Liver (tissue), 9 donors: Measurements from ENCODE around the gene TGFB1I1. TPM values are rescaled to one million over a fixed set of nuclear protein-coding genes. Genes with fewer than 3 reads are reported as not detected.

ENCODE experiments used
- DNase-seq: peaks from one replicate; pipeline ENCODE4 v3.0.0-alpha.2; 2017; ENCODE audit warnings: low spot score
- H3K27ac ChIP-seq, 2 donors: one replicate each; pipeline ENCODE4 v1.7.0; 2013; ENCODE audit warnings: inconsistent platforms in 2 of 2, low read length in 2 of 2, control low read depth in 1 of 2, low read depth in 1 of 2, mild to moderate bottlenecking in 1 of 2
- H3K27me3 ChIP-seq, 4 donors: one replicate each; pipeline versions ENCODE4 v1.6.1 to v1.7.0; 2013; ENCODE audit warnings: low read length in 3 of 4, inconsistent platforms in 1 of 4, mild to moderate bottlenecking in 1 of 4, moderate library complexity in 1 of 4; ENCODE audit not compliant: control insufficient read depth in 4 of 4, insufficient read depth in 4 of 4
- H3K36me3 ChIP-seq, 4 donors: one replicate each; pipeline versions ENCODE4 v1.6.1 to v1.7.0; 2013; ENCODE audit warnings: low read length in 3 of 4, mild to moderate bottlenecking in 3 of 4, low read depth in 1 of 4, moderate library complexity in 1 of 4; ENCODE audit not compliant: control insufficient read depth in 4 of 4, insufficient read depth in 3 of 4
- H3K4me1 ChIP-seq, 4 donors: one replicate each; pipeline versions ENCODE4 v1.6.1 to v1.7.0; 2013; ENCODE audit warnings: low read length in 3 of 4, mild to moderate bottlenecking in 3 of 4, moderate library complexity in 1 of 4; ENCODE audit not compliant: control insufficient read depth in 4 of 4, insufficient read depth in 4 of 4
- H3K4me3 ChIP-seq, 3 donors: one replicate each; pipeline versions ENCODE4 v1.6.1 to v1.7.0; 2013; ENCODE audit warnings: low read length in 3 of 3, control low read depth in 1 of 3, low read depth in 1 of 3, mild to moderate bottlenecking in 1 of 3
- H3K9ac ChIP-seq, 2 donors: one replicate each; pipeline ENCODE4 v1.7.0; 2013; ENCODE audit warnings: low read length in 2 of 2, mild to moderate bottlenecking in 2 of 2, moderate library complexity in 2 of 2, control low read depth in 1 of 2, low read depth in 1 of 2
- H3K9me3 ChIP-seq, 4 donors: one replicate each; pipeline versions ENCODE4 v1.6.1 to v1.7.0; 2013; ENCODE audit warnings: low read length in 3 of 4; ENCODE audit not compliant: control insufficient read depth in 4 of 4
- CTCF ChIP-seq: fragments of 150-350 bp; IDR thresholded peaks from 2 replicates; pipeline ENCODE4 v1.5.1; 2017; ENCODE audit warnings: improper control_type of control experiment, low read depth, low read length; ENCODE audit not compliant: missing input control
- FOXA1 ChIP-seq: IDR thresholded peaks from 2 replicates; pipeline ENCODE4 v1.6.1; 2016; ENCODE audit warnings: antibody characterized with exemption
- GABPA ChIP-seq, 2 donors: IDR thresholded peaks in 1 of 2; conservative IDR thresholded peaks in 1 of 2; 2 replicates each; pipeline ENCODE4 v1.6.1; 2016; ENCODE audit warnings: antibody characterized with exemption in 2 of 2, mild to moderate bottlenecking in 1 of 2, moderate library complexity in 1 of 2
- HNF4A ChIP-seq, 2 donors: conservative IDR thresholded peaks; 2 replicates each; pipeline ENCODE4 v1.6.1; 2016; ENCODE audit warnings: antibody characterized with exemption in 2 of 2, mild to moderate bottlenecking in 2 of 2
- HNF4G ChIP-seq: IDR thresholded peaks from 2 replicates; pipeline ENCODE4 v1.6.1; 2016; ENCODE audit warnings: antibody characterized with exemption
- MAX ChIP-seq: IDR thresholded peaks from 2 replicates; pipeline ENCODE4 v1.6.1; 2016; ENCODE audit warnings: antibody characterized with exemption
- RXRA ChIP-seq, 2 donors: IDR thresholded peaks; 2 replicates each; pipeline ENCODE4 v1.6.1; 2017 to 2018; ENCODE audit warnings: antibody characterized with exemption in 2 of 2, mild to moderate bottlenecking in 1 of 2
- SP1 ChIP-seq: IDR thresholded peaks from 2 replicates; pipeline ENCODE4 v1.6.1; 2018; ENCODE audit warnings: antibody characterized with exemption, mild to moderate bottlenecking
- WGBS: extraction: QIAGEN DNeasy Blood & Tissue Kit; methylation state at CpG from one replicate; pipeline ENCODE4 v1.1.7; 2013; 5-methylcytosine and 5-hydroxymethylcytosine counted together
- polyA plus RNA-seq, 2 donors: library from polyadenylated mRNA; stranded (reverse) in 1 of 2; unstranded in 1 of 2; fragments of 200-250 nt in 1 of 2; fragments of >200 nt in 1 of 2; fragmentation: Nextera tagmentation in 1 of 2; extraction: Ambion mirVana in 1 of 2; gene quantifications; one replicate each; pipeline versions ENCODE4 v1.2.1 to v1.2.3, GENCODE V29; 2013 to 2015
- total RNA-seq, 2 donors: library from RNA; depleted of rRNA; stranded (reverse); fragments of >200 nt; gene quantifications; one replicate each; pipeline ENCODE4 v1.2.3, GENCODE V29; 2014
- TF ChIP-seq, protein P1 (sequence below): IDR thresholded peaks from 2 replicates; pipeline ENCODE4 v1.6.1; 2016; ENCODE audit warnings: antibody characterized with exemption
- TF ChIP-seq, protein P2 (sequence below): IDR thresholded peaks from 2 replicates; pipeline ENCODE4 v1.6.1; 2016; ENCODE audit warnings: antibody characterized with exemption, mild to moderate bottlenecking
- donor health status: healthy.
- donor health status: healthy.
- donor health status: healthy.
- donor health status: healthy.
- donor health status: healthy.

TGFB1I1 gene
- total and polyA plus RNA-seq, 4 donors: 4.2 to 8.3 (median 5.8) TPM

GRCh38 chr16:31423801-31424200, 48.2 kb upstream of the TGFB1I1 start:
- TF ChIP-seq CTCF: no peak
- TF ChIP-seq SP1: no peak
- no peak for TF ChIP-seq RXRA (IDR thresholded peaks at IDR 0.05)
- TF ChIP-seq GABPA (IDR thresholded peaks at IDR 0.05 in 1 of 2, conservative IDR thresholded peaks at IDR 0.05 in 1 of 2): no peak
- no peak for TF ChIP-seq HNF4G
- no peak overlapping the region for H3K9ac ChIP-seq
- H3K9me3 ChIP-seq: no peaks in the 10 kb centered on the region
- H3K27ac ChIP-seq: no peak overlapping the region
- DNase-seq: no peak
- H3K36me3 ChIP-seq: no peaks in the 10 kb centered on the region
- H3K4me1 ChIP-seq: peaks cover 0 to 7% (median 3%) of the 10 kb centered on the region in 4 donors
- no peak overlapping the region for H3K4me3 ChIP-seq
- no peaks in the 10 kb centered on the region for H3K27me3 ChIP-seq
- 78% methylated on average over 12 of the region's 12 CpGs for WGBS

- peaks cover 3 to 7% (median 5%) of the 10 kb centered on the region in 4 donors for H3K4me1 ChIP-seq
- 28% methylated on average over 74 of the region's 83 CpGs for WGBS
- H3K4me3 ChIP-seq: peak overlapping the region; percentile 27 to 58 (median 32)
These were observed 44.3 kb upstream of the TGFB1I1 start for GRCh38 chr16:31427441-31428278.

More at GRCh38 chr16:31427441-31428278, 44.3 kb upstream of the TGFB1I1 start:
- Histone ChIP-seq H3K9ac (no peak overlapping the region), H3K27me3 (no peaks in the 10 kb centered on the region), H3K36me3 (no peaks in the 10 kb centered on the region), H3K27ac (peak overlapping the region; percentile 6 to 69), H3K9me3 (no peaks in the 10 kb centered on the region)
- DNase-seq: peak; percentile 52
- peak in 1 of 2 donors; percentile 25 for TF ChIP-seq HNF4A (conservative IDR thresholded peaks at IDR 0.05)
- TF ChIP-seq, protein P1, sequence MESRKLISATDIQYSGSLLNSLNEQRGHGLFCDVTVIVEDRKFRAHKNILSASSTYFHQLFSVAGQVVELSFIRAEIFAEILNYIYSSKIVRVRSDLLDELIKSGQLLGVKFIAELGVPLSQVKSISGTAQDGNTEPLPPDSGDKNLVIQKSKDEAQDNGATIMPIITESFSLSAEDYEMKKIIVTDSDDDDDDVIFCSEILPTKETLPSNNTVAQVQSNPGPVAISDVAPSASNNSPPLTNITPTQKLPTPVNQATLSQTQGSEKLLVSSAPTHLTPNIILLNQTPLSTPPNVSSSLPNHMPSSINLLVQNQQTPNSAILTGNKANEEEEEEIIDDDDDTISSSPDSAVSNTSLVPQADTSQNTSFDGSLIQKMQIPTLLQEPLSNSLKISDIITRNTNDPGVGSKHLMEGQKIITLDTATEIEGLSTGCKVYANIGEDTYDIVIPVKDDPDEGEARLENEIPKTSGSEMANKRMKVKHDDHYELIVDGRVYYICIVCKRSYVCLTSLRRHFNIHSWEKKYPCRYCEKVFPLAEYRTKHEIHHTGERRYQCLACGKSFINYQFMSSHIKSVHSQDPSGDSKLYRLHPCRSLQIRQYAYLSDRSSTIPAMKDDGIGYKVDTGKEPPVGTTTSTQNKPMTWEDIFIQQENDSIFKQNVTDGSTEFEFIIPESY: no peak
- TF ChIP-seq RXRA (IDR thresholded peaks at IDR 0.05): no peak
- TF ChIP-seq FOXA1: no peak
- TF ChIP-seq, protein P2, sequence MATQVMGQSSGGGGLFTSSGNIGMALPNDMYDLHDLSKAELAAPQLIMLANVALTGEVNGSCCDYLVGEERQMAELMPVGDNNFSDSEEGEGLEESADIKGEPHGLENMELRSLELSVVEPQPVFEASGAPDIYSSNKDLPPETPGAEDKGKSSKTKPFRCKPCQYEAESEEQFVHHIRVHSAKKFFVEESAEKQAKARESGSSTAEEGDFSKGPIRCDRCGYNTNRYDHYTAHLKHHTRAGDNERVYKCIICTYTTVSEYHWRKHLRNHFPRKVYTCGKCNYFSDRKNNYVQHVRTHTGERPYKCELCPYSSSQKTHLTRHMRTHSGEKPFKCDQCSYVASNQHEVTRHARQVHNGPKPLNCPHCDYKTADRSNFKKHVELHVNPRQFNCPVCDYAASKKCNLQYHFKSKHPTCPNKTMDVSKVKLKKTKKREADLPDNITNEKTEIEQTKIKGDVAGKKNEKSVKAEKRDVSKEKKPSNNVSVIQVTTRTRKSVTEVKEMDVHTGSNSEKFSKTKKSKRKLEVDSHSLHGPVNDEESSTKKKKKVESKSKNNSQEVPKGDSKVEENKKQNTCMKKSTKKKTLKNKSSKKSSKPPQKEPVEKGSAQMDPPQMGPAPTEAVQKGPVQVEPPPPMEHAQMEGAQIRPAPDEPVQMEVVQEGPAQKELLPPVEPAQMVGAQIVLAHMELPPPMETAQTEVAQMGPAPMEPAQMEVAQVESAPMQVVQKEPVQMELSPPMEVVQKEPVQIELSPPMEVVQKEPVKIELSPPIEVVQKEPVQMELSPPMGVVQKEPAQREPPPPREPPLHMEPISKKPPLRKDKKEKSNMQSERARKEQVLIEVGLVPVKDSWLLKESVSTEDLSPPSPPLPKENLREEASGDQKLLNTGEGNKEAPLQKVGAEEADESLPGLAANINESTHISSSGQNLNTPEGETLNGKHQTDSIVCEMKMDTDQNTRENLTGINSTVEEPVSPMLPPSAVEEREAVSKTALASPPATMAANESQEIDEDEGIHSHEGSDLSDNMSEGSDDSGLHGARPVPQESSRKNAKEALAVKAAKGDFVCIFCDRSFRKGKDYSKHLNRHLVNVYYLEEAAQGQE: no peak
- TF ChIP-seq MAX: peak; percentile 44
